ENCODE measurements around the gene HPSE2.

GRCh38 chr10:98684019-98684899 is 551.4 kb downstream of the HPSE2 start:
- TF ChIP-seq, protein P1, sequence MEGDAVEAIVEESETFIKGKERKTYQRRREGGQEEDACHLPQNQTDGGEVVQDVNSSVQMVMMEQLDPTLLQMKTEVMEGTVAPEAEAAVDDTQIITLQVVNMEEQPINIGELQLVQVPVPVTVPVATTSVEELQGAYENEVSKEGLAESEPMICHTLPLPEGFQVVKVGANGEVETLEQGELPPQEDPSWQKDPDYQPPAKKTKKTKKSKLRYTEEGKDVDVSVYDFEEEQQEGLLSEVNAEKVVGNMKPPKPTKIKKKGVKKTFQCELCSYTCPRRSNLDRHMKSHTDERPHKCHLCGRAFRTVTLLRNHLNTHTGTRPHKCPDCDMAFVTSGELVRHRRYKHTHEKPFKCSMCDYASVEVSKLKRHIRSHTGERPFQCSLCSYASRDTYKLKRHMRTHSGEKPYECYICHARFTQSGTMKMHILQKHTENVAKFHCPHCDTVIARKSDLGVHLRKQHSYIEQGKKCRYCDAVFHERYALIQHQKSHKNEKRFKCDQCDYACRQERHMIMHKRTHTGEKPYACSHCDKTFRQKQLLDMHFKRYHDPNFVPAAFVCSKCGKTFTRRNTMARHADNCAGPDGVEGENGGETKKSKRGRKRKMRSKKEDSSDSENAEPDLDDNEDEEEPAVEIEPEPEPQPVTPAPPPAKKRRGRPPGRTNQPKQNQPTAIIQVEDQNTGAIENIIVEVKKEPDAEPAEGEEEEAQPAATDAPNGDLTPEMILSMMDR (IDR thresholded peaks at IDR 0.05), result no peak
- TF ChIP-seq POLR2A (IDR thresholded peaks at IDR 0.05) (no peak), POLR2AphosphoS5 (IDR thresholded peaks at IDR 0.05; ENCODE audit: insufficient read depth in 1 of 2, low read depth in 1 of 2) (no peak)

Data from vagina (tissue), 2 donors.